Fibroblast of skin of left biceps (primary cell): ENCODE data around the gene MAZ.

Experiments used
- DNase-seq, 2 experiments: peaks; one replicate each; pipeline ENCODE4 v3.0.0-alpha.2; 2013; ENCODE audit warnings: low read depth in 2 of 2

The MAZ gene

DNA sequence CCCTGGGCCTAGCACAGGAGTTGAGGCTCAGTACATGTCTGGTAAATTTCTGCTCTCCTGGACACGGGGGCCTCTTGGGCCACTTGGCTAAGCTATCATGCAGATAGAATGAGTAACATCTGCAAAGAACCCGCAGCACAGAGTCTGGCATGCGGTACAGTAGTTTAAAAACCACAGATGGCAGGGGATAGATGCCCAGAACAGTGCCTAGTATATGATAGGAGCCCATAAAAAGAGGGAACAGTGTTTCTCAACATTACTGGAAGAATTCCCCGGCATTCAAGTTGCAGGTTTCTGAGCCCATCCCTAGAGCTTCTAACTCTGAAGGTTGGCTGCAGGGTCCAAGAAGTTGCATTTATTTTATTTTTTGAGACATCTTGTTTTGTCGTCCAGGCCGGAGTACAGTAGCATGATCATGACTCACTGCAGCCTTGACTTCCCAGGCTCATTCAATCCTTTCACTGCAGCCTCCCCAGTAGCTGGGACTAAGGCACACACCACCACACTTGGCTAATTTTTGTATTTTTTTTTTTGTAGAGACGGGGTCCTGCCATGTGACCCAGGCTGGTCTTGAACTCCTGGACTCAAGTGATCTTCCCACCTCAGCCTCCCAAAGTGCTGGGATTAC is 50.9 kb downstream of the MAZ start:
- DNase-seq, result peak in 1 of 2 experiments; percentile 13

GRCh38 chr16:29858149-29858849 is 52.0 kb downstream of the MAZ start:
- no peak for DNase-seq

DNA sequence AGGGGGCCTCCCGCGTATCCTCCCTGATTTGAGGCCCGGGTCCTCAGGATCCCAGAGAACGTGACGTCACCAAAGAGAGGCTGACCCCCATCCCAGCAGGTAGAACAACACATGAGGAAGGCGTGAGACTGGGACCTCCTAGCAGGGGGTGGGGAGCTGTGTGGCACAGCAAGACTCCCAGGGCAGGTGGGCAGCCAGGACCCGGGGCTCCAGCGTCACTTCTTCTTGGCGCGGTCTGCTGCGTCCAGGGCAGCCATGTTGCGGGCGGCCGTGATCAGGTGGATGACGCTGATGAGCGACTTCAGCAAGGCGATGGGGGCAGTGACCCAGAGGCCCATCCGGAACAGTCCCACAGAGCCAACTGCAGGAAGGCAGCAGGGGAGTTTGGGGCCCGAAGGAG is 52.6 kb downstream of the MAZ start:
- DNase-seq, result no peak

DNA sequence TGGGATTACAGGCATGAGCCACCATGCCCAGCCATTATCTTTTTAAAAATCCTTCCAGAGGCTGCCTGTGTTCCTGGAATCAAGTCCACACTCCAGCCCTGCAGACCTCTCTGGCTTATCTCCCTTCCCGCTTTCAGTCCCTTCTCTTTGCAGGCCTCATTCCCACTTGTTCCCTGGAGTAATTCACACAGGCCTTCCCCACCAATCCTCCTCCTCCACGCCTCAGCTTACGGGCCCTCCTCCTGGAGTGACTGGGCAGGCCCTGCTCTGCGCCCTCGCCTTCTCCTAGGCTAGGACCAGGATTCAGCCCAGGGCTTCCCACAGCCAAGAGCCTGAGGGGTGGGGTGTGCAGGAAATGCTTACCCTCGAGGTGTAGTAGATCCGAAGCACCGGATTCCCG is 53.9 kb downstream of the MAZ start:
- no peak for DNase-seq
